ENCODE data around the gene MYO1E.
"Not testable (repeated sequence)": the region's sequence is repeated elsewhere in the genome, so short reads cannot be mapped to it uniquely, and the experiment has no call there.

Gene MYO1E

DNA sequence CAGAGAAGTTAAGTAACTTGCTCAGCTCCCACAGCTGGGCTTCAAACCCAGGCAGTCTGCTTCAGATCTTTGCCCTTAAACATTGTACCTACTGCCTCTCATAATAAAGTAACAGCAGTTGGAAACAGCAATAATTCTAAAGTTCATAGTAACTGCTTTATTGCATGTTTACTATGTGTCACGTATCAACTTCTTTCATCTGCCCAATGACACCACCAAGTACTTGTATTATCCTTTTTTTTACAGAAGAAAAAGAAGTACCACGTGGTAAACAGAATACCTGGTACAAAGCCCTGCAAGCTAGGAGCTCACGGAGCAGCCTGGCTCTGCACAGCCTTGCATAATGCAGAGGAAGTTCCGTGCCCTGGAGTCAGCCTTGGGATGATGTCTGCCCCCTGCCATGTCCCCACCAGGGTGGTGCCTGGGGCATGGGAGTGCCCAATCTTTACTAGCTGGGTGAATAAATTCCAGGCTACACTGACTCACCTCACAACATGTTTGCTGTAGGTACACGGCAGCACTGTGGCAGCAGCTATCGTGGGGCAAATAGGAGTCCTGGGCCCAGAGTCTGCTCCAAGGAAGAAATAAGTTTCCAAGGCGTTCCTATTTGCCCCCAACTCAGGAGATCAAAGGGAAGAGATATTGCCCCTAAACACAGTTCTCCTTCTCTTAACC lies 88.8 kb downstream of the MYO1E start:
- Histone ChIP-seq H3K27ac (no peak overlapping the region), H3K36me3 (replicated peaks) (no peaks in the 10 kb centered on the region), H3K4me3 (ENCODE audit: low read depth, low read length) (no peak overlapping the region), H3K27me3 (replicated peaks) (no peaks in the 10 kb centered on the region)
- no peak for TF ChIP-seq CTCF (IDR thresholded peaks at IDR 0.05; ENCODE audit: low read depth, low read length, missing control alignments)
- DNase-seq, result no peak
- in situ Hi-C loops (cut with HindIII; ENCODE audit: low pct_ligation_motif_present, low sequenced_read_pairs), result no loop called here

GRCh38 chr15:59282515-59283337 lies 89.9 kb downstream of the MYO1E start:
- no peak overlapping the region for H3K27ac ChIP-seq
- in situ Hi-C loops (cut with HindIII; ENCODE audit: low pct_ligation_motif_present, low sequenced_read_pairs), result no loop called here
- H3K36me3 ChIP-seq (replicated peaks), result no peaks in the 10 kb centered on the region
- no peak for TF ChIP-seq CTCF (IDR thresholded peaks at IDR 0.05; ENCODE audit: low read depth, low read length, missing control alignments)
- H3K27me3 ChIP-seq (replicated peaks), result no peaks in the 10 kb centered on the region
- DNase-seq, result no peak
- H3K4me3 ChIP-seq (ENCODE audit: low read depth, low read length), result no peak overlapping the region

DNA sequence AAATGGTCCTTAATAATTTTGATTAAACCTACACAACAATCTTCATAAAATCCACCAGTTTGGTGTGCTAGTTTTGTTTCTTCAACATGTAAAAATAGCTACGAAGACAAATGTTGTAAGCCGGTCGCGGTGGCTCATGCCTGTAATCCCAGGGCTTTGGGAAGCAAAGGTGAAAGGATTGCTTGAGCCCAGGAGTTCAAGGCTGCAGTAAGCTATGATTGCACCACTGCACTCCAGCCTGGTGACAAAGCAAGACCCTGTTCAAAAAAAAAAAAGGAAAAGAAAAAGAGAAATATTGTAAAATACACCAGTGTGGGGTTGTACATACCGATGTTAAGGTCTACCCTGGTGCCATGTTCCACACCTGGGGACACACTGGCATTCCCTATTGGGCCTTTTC lies 91.0 kb downstream of the MYO1E start:
- Histone ChIP-seq H3K27ac (no peak overlapping the region), H3K36me3 (replicated peaks) (no peaks in the 10 kb centered on the region), H3K27me3 (replicated peaks) (no peaks in the 10 kb centered on the region), H3K4me3 (ENCODE audit: low read depth, low read length) (no peak overlapping the region)
- no peak for TF ChIP-seq CTCF (IDR thresholded peaks at IDR 0.05; ENCODE audit: low read depth, low read length, missing control alignments)
- in situ Hi-C loops (cut with HindIII; ENCODE audit: low pct_ligation_motif_present, low sequenced_read_pairs), result no loop called here
- DNase-seq, result no peak

GRCh38 chr15:59280855-59281254 lies 91.8 kb downstream of the MYO1E start:
- in situ Hi-C loops (cut with HindIII; ENCODE audit: low pct_ligation_motif_present, low sequenced_read_pairs), result no loop called here

DNA sequence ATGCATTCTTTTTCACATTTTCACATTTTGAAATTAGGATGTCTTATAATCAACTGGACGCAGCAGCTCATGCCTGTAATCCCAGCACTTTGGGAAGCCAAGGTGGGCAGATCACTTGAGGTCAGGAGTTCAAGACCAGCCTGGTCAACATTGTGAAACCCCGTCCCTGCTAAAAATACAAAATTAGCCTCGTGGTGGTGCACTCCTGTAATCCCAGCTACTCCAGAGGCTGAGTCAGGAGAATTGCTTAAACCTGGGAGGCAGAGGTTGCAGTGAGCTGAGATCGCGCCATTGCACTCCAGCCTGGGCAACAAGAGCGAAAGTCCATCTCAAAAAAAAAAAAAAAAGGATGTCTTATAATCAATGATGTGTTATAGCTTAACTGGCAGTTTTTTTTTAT lies 92.4 kb downstream of the MYO1E start:
- H3K27me3 ChIP-seq (replicated peaks); in situ Hi-C loops (cut with HindIII; ENCODE audit: low pct_ligation_motif_present, low sequenced_read_pairs); H3K36me3 ChIP-seq (replicated peaks); H3K27ac ChIP-seq; H3K4me3 ChIP-seq (ENCODE audit: low read depth, low read length); DNase-seq: not testable (repeated sequence)

More at GRCh38 chr15:59280855-59281254, 91.8 kb downstream of the MYO1E start:
- no peak overlapping the region for H3K27ac ChIP-seq
- DNase-seq, result no peak
- no peak for TF ChIP-seq CTCF (IDR thresholded peaks at IDR 0.05; ENCODE audit: low read depth, low read length, missing control alignments)
- no peaks in the 10 kb centered on the region for H3K27me3 ChIP-seq (replicated peaks)
- H3K4me3 ChIP-seq (ENCODE audit: low read depth, low read length), result no peak overlapping the region
- H3K36me3 ChIP-seq (replicated peaks), result no peaks in the 10 kb centered on the region

GRCh38 chr15:59279023-59279422 lies 93.6 kb downstream of the MYO1E start:
- DNase-seq, result no peak
- Histone ChIP-seq H3K4me3 (ENCODE audit: low read depth, low read length) (no peak overlapping the region), H3K27me3 (replicated peaks) (no peaks in the 10 kb centered on the region), H3K36me3 (replicated peaks) (no peaks in the 10 kb centered on the region), H3K27ac (no peak overlapping the region)
- no peak for TF ChIP-seq CTCF (IDR thresholded peaks at IDR 0.05; ENCODE audit: low read depth, low read length, missing control alignments)
- in situ Hi-C loops (cut with HindIII; ENCODE audit: low pct_ligation_motif_present, low sequenced_read_pairs), result no loop called here
